Peyer's patch (tissue), 4 donors: Measurements from ENCODE around the gene HYDIN. TPM values are rescaled to one million over a fixed set of nuclear protein-coding genes. Genes with fewer than 3 reads are reported as not detected.

ENCODE experiments used
- DNase-seq, 3 donors: peaks; one replicate each; pipeline ENCODE4 v3.0.0-alpha.2; 2017 to 2019
- H3K27ac ChIP-seq, 4 donors: fragments of 200-600 bp; sonication (generic); one replicate each; pipeline ENCODE4 v1.5.1; 2016 to 2019
- H3K27me3 ChIP-seq, 2 donors: fragments of 200-600 bp; sonication (generic); one replicate each; pipeline ENCODE4 v1.5.1; 2019
- H3K36me3 ChIP-seq, 3 donors: fragments of 200-600 bp; sonication (generic); one replicate each; pipeline ENCODE4 v1.5.1; 2016 to 2019
- H3K4me1 ChIP-seq, 4 donors: fragments of 200-600 bp; sonication (generic); one replicate each; pipeline ENCODE4 v1.5.1; 2016 to 2019
- H3K4me3 ChIP-seq, 4 donors: fragments of 200-600 bp; sonication (generic); 1 replicate in 3 of 4; 2 replicates in 1 of 4; pipeline ENCODE4 v1.5.1; 2016 to 2019; ENCODE audit warnings: mild to moderate bottlenecking in 1 of 4
- H3K9me3 ChIP-seq, 4 donors: fragments of 200-600 bp; sonication (generic); one replicate each; pipeline ENCODE4 v1.5.1; 2016 to 2019; ENCODE audit warnings: mild to moderate bottlenecking in 1 of 4
- POLR2A ChIP-seq, 2 donors: fragments of 450-650 bp; IDR thresholded peaks; one replicate each; pipeline ENCODE4 v1.5.1; 2017; ENCODE audit warnings: antibody characterized with exemption in 2 of 2, mild to moderate bottlenecking in 2 of 2, moderate library complexity in 2 of 2
- total RNA-seq, 4 donors: library from RNA; depleted of rRNA; stranded (reverse); fragments of >200 nt; gene quantifications; one replicate each; pipeline ENCODE4 v1.1.0, GENCODE V29; 2016
- TF ChIP-seq, protein P1 (sequence below), 6 experiments: fragments of 450-650 bp in 4 of 6; fragments of 200-600 bp in 2 of 6; sonication (generic) in 1 of 6; IDR thresholded peaks; one replicate each; pipeline ENCODE4 v1.5.1; 2017 to 2019; ENCODE audit warnings: antibody characterized with exemption in 6 of 6, mild to moderate bottlenecking in 3 of 6, moderate library complexity in 1 of 6

HYDIN gene
- total RNA-seq, 4 donors from 2014 or later = 0.35 to 4.6 (median 3.3) TPM; not detected in 1

DNA sequence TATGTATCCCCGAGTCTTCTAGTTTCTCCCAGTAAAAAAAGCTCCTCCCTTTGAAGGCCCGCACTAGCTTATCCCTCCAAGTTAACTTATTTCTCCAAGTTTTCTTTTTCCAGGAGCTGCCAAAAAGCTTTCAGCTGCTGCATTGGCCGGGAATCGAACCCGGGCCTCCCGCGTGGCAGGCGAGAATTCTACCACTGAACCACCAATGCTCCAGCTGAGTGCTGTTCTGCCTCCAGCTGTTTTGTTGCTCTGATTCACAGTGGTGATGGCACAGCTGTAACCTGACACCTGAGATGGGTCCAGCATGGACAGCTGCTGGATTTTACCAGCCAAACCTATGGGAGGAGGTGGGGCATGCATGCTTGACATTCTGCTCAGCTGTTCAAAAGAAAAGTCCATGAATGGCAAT, 451.6 kb downstream of the HYDIN start:
- Histone ChIP-seq H3K27me3 (no peaks in the 10 kb centered on the region), H3K27ac (no peak overlapping the region), H3K36me3 (peaks cover 0 to 73% (median 6%) of the 10 kb centered on the region in 3 donors), H3K4me3 (no peak overlapping the region), H3K4me1 (no peaks in the 10 kb centered on the region), H3K9me3 (no peaks in the 10 kb centered on the region)
- no peak for TF ChIP-seq POLR2A (IDR thresholded peaks at IDR 0.05)
- TF ChIP-seq, protein P1, sequence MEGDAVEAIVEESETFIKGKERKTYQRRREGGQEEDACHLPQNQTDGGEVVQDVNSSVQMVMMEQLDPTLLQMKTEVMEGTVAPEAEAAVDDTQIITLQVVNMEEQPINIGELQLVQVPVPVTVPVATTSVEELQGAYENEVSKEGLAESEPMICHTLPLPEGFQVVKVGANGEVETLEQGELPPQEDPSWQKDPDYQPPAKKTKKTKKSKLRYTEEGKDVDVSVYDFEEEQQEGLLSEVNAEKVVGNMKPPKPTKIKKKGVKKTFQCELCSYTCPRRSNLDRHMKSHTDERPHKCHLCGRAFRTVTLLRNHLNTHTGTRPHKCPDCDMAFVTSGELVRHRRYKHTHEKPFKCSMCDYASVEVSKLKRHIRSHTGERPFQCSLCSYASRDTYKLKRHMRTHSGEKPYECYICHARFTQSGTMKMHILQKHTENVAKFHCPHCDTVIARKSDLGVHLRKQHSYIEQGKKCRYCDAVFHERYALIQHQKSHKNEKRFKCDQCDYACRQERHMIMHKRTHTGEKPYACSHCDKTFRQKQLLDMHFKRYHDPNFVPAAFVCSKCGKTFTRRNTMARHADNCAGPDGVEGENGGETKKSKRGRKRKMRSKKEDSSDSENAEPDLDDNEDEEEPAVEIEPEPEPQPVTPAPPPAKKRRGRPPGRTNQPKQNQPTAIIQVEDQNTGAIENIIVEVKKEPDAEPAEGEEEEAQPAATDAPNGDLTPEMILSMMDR (IDR thresholded peaks at IDR 0.05) = no peak
- peak; percentile 19 to 62 (median 56) for DNase-seq

DNA sequence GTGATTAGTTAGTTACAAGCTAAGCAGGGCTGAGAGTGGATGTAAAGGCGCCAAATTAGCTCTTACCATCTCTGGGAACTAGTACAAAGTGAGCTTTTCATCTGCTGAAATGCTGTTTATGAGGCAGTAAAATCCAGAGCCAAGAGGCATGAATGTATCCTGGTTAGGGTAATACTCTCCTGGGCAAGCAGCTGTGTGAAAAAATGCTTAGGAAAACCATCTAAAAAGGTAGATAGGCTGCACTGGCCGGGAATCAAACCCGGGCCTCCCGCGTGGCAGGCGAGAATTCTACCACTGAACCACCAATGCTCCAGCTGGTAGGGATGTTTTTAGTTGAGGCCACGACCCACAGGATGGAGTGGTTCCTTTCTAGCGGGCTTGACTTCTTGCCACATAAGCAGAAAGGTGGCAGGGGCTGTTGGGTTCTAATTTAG, 452.5 kb downstream of the HYDIN start:
- Histone ChIP-seq H3K4me1 (no peaks in the 10 kb centered on the region), H3K27me3 (no peaks in the 10 kb centered on the region), H3K36me3 (peaks cover 0 to 68% (median 6%) of the 10 kb centered on the region in 3 donors), H3K4me3 (no peak overlapping the region), H3K9me3 (no peaks in the 10 kb centered on the region), H3K27ac (no peak overlapping the region)
- no peak for DNase-seq
- TF ChIP-seq, protein P1 (IDR thresholded peaks at IDR 0.05) = no peak
- no peak for TF ChIP-seq POLR2A (IDR thresholded peaks at IDR 0.05)

DNA sequence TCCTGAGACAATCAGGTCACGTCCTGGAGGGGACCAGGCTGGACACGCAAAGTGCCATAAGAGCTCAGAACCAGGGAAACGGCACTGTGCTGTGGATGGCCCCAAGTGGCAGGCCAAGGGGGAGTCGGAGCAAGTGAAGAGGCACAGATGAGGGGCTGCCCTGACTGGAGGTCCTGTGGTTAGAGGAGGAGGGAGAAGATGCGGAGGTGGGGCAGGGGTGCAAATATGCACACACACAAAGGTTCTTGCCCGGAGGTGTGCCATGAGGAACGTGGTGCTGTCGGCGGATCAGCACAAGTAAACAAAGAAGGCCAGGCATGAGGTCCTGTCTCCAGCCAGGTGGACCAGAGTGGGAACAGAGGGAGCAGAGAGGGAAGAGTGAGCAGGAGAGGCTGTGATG, 453.0 kb downstream of the HYDIN start:
- Histone ChIP-seq H3K4me1 (no peaks in the 10 kb centered on the region), H3K9me3 (no peaks in the 10 kb centered on the region), H3K4me3 (no peak overlapping the region), H3K27ac (no peak overlapping the region), H3K27me3 (no peaks in the 10 kb centered on the region), H3K36me3 (peaks cover 0 to 68% (median 3%) of the 10 kb centered on the region in 3 donors)
- TF ChIP-seq POLR2A (IDR thresholded peaks at IDR 0.05) = no peak
- TF ChIP-seq, protein P1 (IDR thresholded peaks at IDR 0.05) = no peak
- DNase-seq = peak in 1 of 3 donors; percentile 27

DNA sequence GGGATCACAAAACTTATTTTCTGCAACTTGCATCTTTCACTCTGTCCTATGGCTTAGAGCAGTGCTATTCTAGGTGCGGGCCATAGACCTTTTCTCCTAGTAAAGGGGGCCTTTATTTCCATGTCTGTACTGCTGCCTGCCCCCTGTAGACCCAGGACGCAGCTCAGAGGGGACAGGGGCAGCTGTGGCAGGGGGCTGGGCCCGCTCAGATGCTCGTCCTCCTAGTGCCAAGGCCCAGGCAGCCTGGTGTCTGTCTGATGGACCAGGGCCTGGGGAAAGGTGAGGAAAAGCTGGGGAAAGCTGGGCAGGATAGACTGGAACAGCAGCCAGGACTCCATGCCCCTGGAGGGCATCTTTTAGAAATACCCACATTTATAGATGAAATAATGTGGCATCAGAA, 455.1 kb downstream of the HYDIN start:
- no peak for DNase-seq
- no peak overlapping the region for H3K4me3 ChIP-seq
- no peaks in the 10 kb centered on the region for H3K9me3 ChIP-seq
- H3K36me3 ChIP-seq = peaks cover 0 to 57% (median 3%) of the 10 kb centered on the region in 3 donors
- no peaks in the 10 kb centered on the region for H3K27me3 ChIP-seq
- TF ChIP-seq POLR2A (IDR thresholded peaks at IDR 0.05) = no peak
- TF ChIP-seq, protein P1 (IDR thresholded peaks at IDR 0.05) = no peak
- no peaks in the 10 kb centered on the region for H3K4me1 ChIP-seq
- no peak overlapping the region for H3K27ac ChIP-seq

DNA sequence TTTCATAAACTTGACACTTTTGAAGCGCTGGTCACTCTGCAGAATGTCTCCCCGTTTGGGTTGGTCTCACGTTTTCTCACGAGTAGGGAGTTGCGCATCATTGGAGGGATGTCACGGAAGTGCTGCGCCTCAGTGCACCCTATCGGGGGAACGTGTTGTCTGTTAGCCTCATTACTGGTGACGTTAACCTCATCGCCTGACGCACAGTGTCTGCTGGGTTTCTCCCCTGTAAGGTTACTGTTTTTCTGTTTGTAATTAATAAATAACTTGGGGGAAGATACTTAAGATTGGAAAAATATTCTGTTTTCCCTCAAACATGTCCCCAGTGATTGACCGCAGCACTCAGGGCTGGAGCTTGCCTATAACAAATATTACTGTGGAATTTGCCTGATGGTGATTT, 456.3 kb downstream of the HYDIN start:
- Histone ChIP-seq H3K27ac (no peak overlapping the region), H3K36me3 (peaks cover 0 to 54% (median 3%) of the 10 kb centered on the region in 3 donors), H3K9me3 (no peaks in the 10 kb centered on the region), H3K4me1 (no peaks in the 10 kb centered on the region), H3K27me3 (no peaks in the 10 kb centered on the region), H3K4me3 (no peak overlapping the region)
- TF ChIP-seq, protein P1 (IDR thresholded peaks at IDR 0.05) = no peak
- no peak for TF ChIP-seq POLR2A (IDR thresholded peaks at IDR 0.05)
- no peak for DNase-seq

DNA sequence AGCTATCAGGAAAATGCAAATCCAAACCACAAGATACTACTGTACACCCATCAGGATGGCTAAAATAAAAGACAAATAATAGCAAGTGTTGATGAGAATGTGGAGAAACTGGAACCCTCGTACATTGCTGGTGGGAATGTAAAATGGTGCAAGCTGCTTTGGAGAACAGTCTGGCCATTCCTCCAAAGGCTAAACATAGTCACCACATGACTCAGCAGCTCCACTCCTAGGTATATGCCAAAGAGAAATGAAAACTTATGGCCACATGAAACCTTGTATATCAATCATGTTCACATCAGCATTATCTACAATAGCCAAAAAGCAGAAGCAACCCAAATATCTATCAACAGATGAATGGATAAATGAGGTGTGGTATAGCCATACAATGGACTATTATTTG, 458.0 kb downstream of the HYDIN start:
- no peak for TF ChIP-seq POLR2A (IDR thresholded peaks at IDR 0.05)
- TF ChIP-seq, protein P1 (IDR thresholded peaks at IDR 0.05) = no peak
- Histone ChIP-seq H3K4me3 (no peak overlapping the region), H3K9me3 (no peaks in the 10 kb centered on the region), H3K4me1 (no peaks in the 10 kb centered on the region), H3K27ac (no peak overlapping the region), H3K27me3 (no peaks in the 10 kb centered on the region), H3K36me3 (peaks cover 0 to 58% (median under 1%) of the 10 kb centered on the region in 3 donors)
- DNase-seq = no peak
